ENCODE results near the gene CXXC5.
A peak's percentile ranks its signal among the peaks of the same experiment; 100 is the strongest.

Gene CXXC5

GRCh38 chr5:139664727-139665351, 16.7 kb downstream of the CXXC5 start:
- no peak overlapping the region for H3K4me3 ChIP-seq (ENCODE audit: low read length)
- no peak overlapping the region for H3K9ac ChIP-seq (ENCODE audit: low read length)
- H3K27me3 ChIP-seq (ENCODE audit: control insufficient read depth, insufficient read depth, low read length) = no peaks in the 10 kb centered on the region
- H3K36me3 ChIP-seq (ENCODE audit: control insufficient read depth, insufficient read depth, low read length) = no peaks in the 10 kb centered on the region
- peaks cover 67% of the 10 kb centered on the region for H3K4me1 ChIP-seq (ENCODE audit: control insufficient read depth, insufficient read depth, low read length)
- H3K9me3 ChIP-seq (ENCODE audit: control insufficient read depth, low read length) = no peaks in the 10 kb centered on the region

- H3K27me3 ChIP-seq (ENCODE audit: control insufficient read depth, insufficient read depth, low read length) = no peaks in the 10 kb centered on the region
- H3K4me3 ChIP-seq (ENCODE audit: low read length) = no peak overlapping the region
- no peaks in the 10 kb centered on the region for H3K36me3 ChIP-seq (ENCODE audit: control insufficient read depth, insufficient read depth, low read length)
- no peaks in the 10 kb centered on the region for H3K9me3 ChIP-seq (ENCODE audit: control insufficient read depth, low read length)
- H3K4me1 ChIP-seq (ENCODE audit: control insufficient read depth, insufficient read depth, low read length) = peaks cover 66% of the 10 kb centered on the region
- H3K9ac ChIP-seq (ENCODE audit: low read length) = no peak overlapping the region
These were observed 17.5 kb downstream of the CXXC5 start for GRCh38 chr5:139665626-139666025.

GRCh38 chr5:139666551-139666950, 18.4 kb downstream of the CXXC5 start:
- Histone ChIP-seq H3K27me3 (ENCODE audit: control insufficient read depth, insufficient read depth, low read length) (no peaks in the 10 kb centered on the region), H3K4me1 (ENCODE audit: control insufficient read depth, insufficient read depth, low read length) (peaks cover 67% of the 10 kb centered on the region), H3K9me3 (ENCODE audit: control insufficient read depth, low read length) (no peaks in the 10 kb centered on the region), H3K9ac (ENCODE audit: low read length) (no peak overlapping the region), H3K4me3 (ENCODE audit: low read length) (no peak overlapping the region), H3K36me3 (ENCODE audit: control insufficient read depth, insufficient read depth, low read length) (no peaks in the 10 kb centered on the region)

GRCh38 chr5:139667001-139667729, 19.0 kb downstream of the CXXC5 start:
- Histone ChIP-seq H3K27me3 (ENCODE audit: control insufficient read depth, insufficient read depth, low read length) (no peaks in the 10 kb centered on the region), H3K4me3 (ENCODE audit: low read length) (no peak overlapping the region), H3K36me3 (ENCODE audit: control insufficient read depth, insufficient read depth, low read length) (no peaks in the 10 kb centered on the region), H3K4me1 (ENCODE audit: control insufficient read depth, insufficient read depth, low read length) (peaks cover 64% of the 10 kb centered on the region), H3K9me3 (ENCODE audit: control insufficient read depth, low read length) (no peaks in the 10 kb centered on the region), H3K9ac (ENCODE audit: low read length) (peak overlapping the region; percentile 74)

GRCh38 chr5:139667730-139668063, 19.5 kb downstream of the CXXC5 start:
- no peaks in the 10 kb centered on the region for H3K36me3 ChIP-seq (ENCODE audit: control insufficient read depth, insufficient read depth, low read length)
- no peaks in the 10 kb centered on the region for H3K9me3 ChIP-seq (ENCODE audit: control insufficient read depth, low read length)
- no peak overlapping the region for H3K4me3 ChIP-seq (ENCODE audit: low read length)
- peak overlapping the region; percentile 74 for H3K9ac ChIP-seq (ENCODE audit: low read length)
- peaks cover 60% of the 10 kb centered on the region for H3K4me1 ChIP-seq (ENCODE audit: control insufficient read depth, insufficient read depth, low read length)
- no peaks in the 10 kb centered on the region for H3K27me3 ChIP-seq (ENCODE audit: control insufficient read depth, insufficient read depth, low read length)

- peaks cover 60% of the 10 kb centered on the region for H3K4me1 ChIP-seq (ENCODE audit: control insufficient read depth, insufficient read depth, low read length)
These were observed 20.1 kb downstream of the CXXC5 start for GRCh38 chr5:139668064-139668880.

GRCh38 chr5:139668924-139669661, 20.9 kb downstream of the CXXC5 start:
- Histone ChIP-seq H3K36me3 (ENCODE audit: control insufficient read depth, insufficient read depth, low read length) (no peaks in the 10 kb centered on the region), H3K4me1 (ENCODE audit: control insufficient read depth, insufficient read depth, low read length) (peaks cover 62% of the 10 kb centered on the region), H3K9me3 (ENCODE audit: control insufficient read depth, low read length) (no peaks in the 10 kb centered on the region), H3K9ac (ENCODE audit: low read length) (peak overlapping the region; percentile 74), H3K27me3 (ENCODE audit: control insufficient read depth, insufficient read depth, low read length) (no peaks in the 10 kb centered on the region), H3K4me3 (ENCODE audit: low read length) (no peak overlapping the region)

More at GRCh38 chr5:139668064-139668880, 20.1 kb downstream of the CXXC5 start:
- Histone ChIP-seq H3K9me3 (ENCODE audit: control insufficient read depth, low read length) (no peaks in the 10 kb centered on the region), H3K9ac (ENCODE audit: low read length) (peak overlapping the region; percentile 74), H3K36me3 (ENCODE audit: control insufficient read depth, insufficient read depth, low read length) (no peaks in the 10 kb centered on the region), H3K27me3 (ENCODE audit: control insufficient read depth, insufficient read depth, low read length) (no peaks in the 10 kb centered on the region), H3K4me3 (ENCODE audit: low read length) (peak overlapping the region; percentile 1)

GRCh38 chr5:139669662-139670368, 21.7 kb downstream of the CXXC5 start:
- peaks cover 64% of the 10 kb centered on the region for H3K4me1 ChIP-seq (ENCODE audit: control insufficient read depth, insufficient read depth, low read length)
- H3K9ac ChIP-seq (ENCODE audit: low read length) = peak overlapping the region; percentile 13
- H3K36me3 ChIP-seq (ENCODE audit: control insufficient read depth, insufficient read depth, low read length) = no peaks in the 10 kb centered on the region
- no peaks in the 10 kb centered on the region for H3K9me3 ChIP-seq (ENCODE audit: control insufficient read depth, low read length)
- no peaks in the 10 kb centered on the region for H3K27me3 ChIP-seq (ENCODE audit: control insufficient read depth, insufficient read depth, low read length)
- no peak overlapping the region for H3K4me3 ChIP-seq (ENCODE audit: low read length)

- Histone ChIP-seq H3K9me3 (ENCODE audit: control insufficient read depth, low read length) (no peaks in the 10 kb centered on the region), H3K4me1 (ENCODE audit: control insufficient read depth, insufficient read depth, low read length) (peaks cover 63% of the 10 kb centered on the region), H3K9ac (ENCODE audit: low read length) (peak overlapping the region; percentile 48), H3K27me3 (ENCODE audit: control insufficient read depth, insufficient read depth, low read length) (no peaks in the 10 kb centered on the region), H3K36me3 (ENCODE audit: control insufficient read depth, insufficient read depth, low read length) (no peaks in the 10 kb centered on the region), H3K4me3 (ENCODE audit: low read length) (no peak overlapping the region)
These were observed 22.4 kb downstream of the CXXC5 start for GRCh38 chr5:139670369-139671095.

GRCh38 chr5:139671096-139671841, 23.1 kb downstream of the CXXC5 start:
- Histone ChIP-seq H3K4me1 (ENCODE audit: control insufficient read depth, insufficient read depth, low read length) (peaks cover 55% of the 10 kb centered on the region), H3K27me3 (ENCODE audit: control insufficient read depth, insufficient read depth, low read length) (no peaks in the 10 kb centered on the region), H3K4me3 (ENCODE audit: low read length) (no peak overlapping the region), H3K36me3 (ENCODE audit: control insufficient read depth, insufficient read depth, low read length) (no peaks in the 10 kb centered on the region), H3K9ac (ENCODE audit: low read length) (peak overlapping the region; percentile 48), H3K9me3 (ENCODE audit: control insufficient read depth, low read length) (no peaks in the 10 kb centered on the region)
